ENCODE measurements around the gene SCUBE3. TPM values are rescaled to one million over a fixed set of nuclear protein-coding genes. Genes with fewer than 3 reads are reported as not detected.
A peak's percentile ranks its signal among the peaks of the same experiment; 100 is the strongest.

The SCUBE3 gene
- total and polyA plus RNA-seq, 2 of the 4 experiments (the other 2 are of a cell fraction), result 19.9 to 45.5 TPM

GRCh38 chr6:35247642-35248231 is 34.0 kb downstream of the SCUBE3 start:
- ATAC-seq (ENCODE audit: low read depth) (peak; percentile 41), DNase-seq (no peak)
- Histone ChIP-seq H4K20me1 (ENCODE audit: insufficient read depth, low read length) (no peaks in the 10 kb centered on the region; the same call in 1 of the 2 replicates), H3K9ac (ENCODE audit: low read depth, low read length) (no peak overlapping the region), H3K4ac (ENCODE audit: low read depth, low read length) (no peak overlapping the region), H3K27me3 (ENCODE audit: control insufficient read depth, insufficient read depth, low read length) (no peaks in the 10 kb centered on the region), H3K14ac (replicated peaks; ENCODE audit: low read depth, low read length) (no peak overlapping the region), H4K91ac (ENCODE audit: insufficient read depth, low read depth, low read length) (no peak overlapping the region), H4K5ac (ENCODE audit: low read depth, low read length) (no peak overlapping the region), H3K79me1 (ENCODE audit: low read depth in 1 of 2, low read length in 2 of 2) (peaks cover 20 to 64% of the 10 kb centered on the region in 2 experiments; a peak in 3 of 4 replicates), H2AK5ac (ENCODE audit: low read depth, low read length) (0 out of 2 replicates have a peak overlapping the region, but pooled peaks have one; percentile 54), H3K9me1 (ENCODE audit: insufficient read depth, low read length) (peaks cover 18% of the 10 kb centered on the region), H2AK9ac (replicated peaks; ENCODE audit: low read depth, low read length, poor library complexity) (no peak overlapping the region), H2BK20ac (ENCODE audit: low read depth, low read length) (no peak overlapping the region), H3K4me3 (ENCODE audit: insufficient read depth, low read depth, low read length) (no peak overlapping the region), H3K4me2 (ENCODE audit: low read depth, low read length) (no peak overlapping the region), H2BK120ac (ENCODE audit: low read depth, low read length) (0 out of 2 replicates have a peak overlapping the region, but pooled peaks have one; percentile 54), H3K27ac (ENCODE audit: insufficient read depth, low read length) (no peak overlapping the region), H3K56ac (ENCODE audit: extremely low read depth, insufficient read depth, low read length) (no peak overlapping the region), H3K36me3 (ENCODE audit: control insufficient read depth, insufficient read depth, low read length) (peaks cover 28% of the 10 kb centered on the region; the same call in 1 of the 2 replicates), H3K9me3 (ENCODE audit: control insufficient read depth, insufficient read depth, low read length) (no peaks in the 10 kb centered on the region), H3K4me1 (ENCODE audit: control insufficient read depth, insufficient read depth, low read length) (peaks cover 2% of the 10 kb centered on the region; the same call in 1 of the 2 replicates), H2AFZ (replicated peaks; ENCODE audit: low read length, poor library complexity) (no peak overlapping the region), H3K23ac (ENCODE audit: low read depth, low read length) (no peak overlapping the region), H2BK5ac (ENCODE audit: low read depth, low read length, poor library complexity, severe bottlenecking) (no peak overlapping the region), H4K8ac (ENCODE audit: low read depth in 2 of 2, low read length in 2 of 2) (0 out of 4 replicates have a peak overlapping the region, but pooled peaks of 1 of the 2 experiments have one; percentile 59), H2BK15ac (ENCODE audit: low read depth, low read length) (0 out of 3 replicates have a peak overlapping the region, but pooled peaks have one; percentile 1), H3K18ac (ENCODE audit: low read depth, low read length) (no peak overlapping the region)
- no CpG with 5 or more reads among the region's 2 CpGs for WGBS, 2 experiments (ENCODE audit: extremely low coverage in 2 of 2, insufficient read length in 1 of 2)
- intact Hi-C loops (cut with micrococcal nuclease) (no loop called here), in situ Hi-C loops (cut with MboI; ENCODE audit: low sequenced_read_pairs) (no loop called here), dilution Hi-C loops (cut with HindIII; ENCODE audit: low sequenced_read_pairs, unreplicated experiment) (no loop called here)
- TF ChIP-seq RCOR1 (IDR thresholded peaks at IDR 0.05; ENCODE audit: insufficient replicate concordance, low read length), result no peak
- ChIA-PET POLR2A (ENCODE audit: unreplicated experiment) (no interaction called here), CTCF (no interaction called here)
- no TSS peak for BruUV-seq (replicated peaks)

All from IMR-90 (cell line).